Cardiac muscle cell (in vitro differentiated cells and primary cell): ENCODE data around the gene IGF2BP2. TPM values are rescaled to one million over a fixed set of nuclear protein-coding genes. Genes with fewer than 3 reads are reported as not detected.

Source experiments
- DNase-seq, 2 donors: peaks; one replicate each; pipeline versions ENCODE4 v3.0.0 to v3.0.0-alpha.2; 2010 to 2017; ENCODE audit warnings: low read depth in 1 of 2, low spot score in 1 of 2
- H3K27ac ChIP-seq: fragments of 200-600 bp; sonication (generic); 2 replicates; pipeline ENCODE4 v1.5.1; 2016
- H3K27me3 ChIP-seq: fragments of 200-600 bp; sonication (generic); 2 replicates; pipeline ENCODE4 v1.6.0; 2016; ENCODE audit warnings: control low read depth
- H3K36me3 ChIP-seq: fragments of 200-600 bp; sonication (generic); 2 replicates; pipeline ENCODE4 v1.5.1; 2016; ENCODE audit warnings: control low read depth
- H3K4me1 ChIP-seq: fragments of 200-600 bp; sonication (generic); 2 replicates; pipeline ENCODE4 v1.8.1; 2017; ENCODE audit warnings: low read depth, mild to moderate bottlenecking, mixed run types
- H3K4me3 ChIP-seq: fragments of 200-600 bp; sonication (generic); 2 replicates; pipeline ENCODE4 v1.5.1; 2016; ENCODE audit warnings: mild to moderate bottlenecking
- H3K9me3 ChIP-seq: fragments of 200-600 bp; sonication (generic); 2 replicates; pipeline ENCODE4 v1.5.1; 2017; ENCODE audit warnings: low read depth, mild to moderate bottlenecking, control low read depth
- CTCF ChIP-seq: IDR thresholded peaks from 2 replicates; pipeline ENCODE4 v1.5.1; 2012; ENCODE audit warnings: low read depth, mild to moderate bottlenecking, low read length
- polyA plus RNA-seq: library from polyadenylated mRNA; unstranded; fragments of >200 nt; fragmentation: Nextera tagmentation; extraction: Ambion mirVana; gene quantifications from 2 replicates; pipeline ENCODE4 v1.2.1, GENCODE V29; 2016
- total RNA-seq: library from RNA; depleted of rRNA; stranded (reverse); fragments of >200 nt; gene quantifications from 2 replicates; pipeline ENCODE4 v1.2.3, GENCODE V29; 2016

IGF2BP2 gene
- total and polyA plus RNA-seq, 2 experiments from 2014 or later, result 119 to 129 TPM

GRCh38 chr3:185659942-185660921 lies 164.6 kb downstream of the IGF2BP2 start:
- Histone ChIP-seq H3K27ac (peak overlapping the region; percentile 58), H3K4me1 (no peaks in the 10 kb centered on the region)
- peak; percentile 100 for TF ChIP-seq CTCF

GRCh38 chr3:185658943-185659342 lies 165.9 kb downstream of the IGF2BP2 start:
- peak in 1 of 2 donors; percentile 53 for DNase-seq
- Histone ChIP-seq H3K36me3 (peaks cover 49% of the 10 kb centered on the region), H3K4me3 (no peak overlapping the region), H3K4me1 (no peaks in the 10 kb centered on the region), H3K27me3 (no peaks in the 10 kb centered on the region), H3K9me3 (no peaks in the 10 kb centered on the region), H3K27ac (no peak overlapping the region)
- no peak for TF ChIP-seq CTCF

More at GRCh38 chr3:185659942-185660921, 164.6 kb downstream of the IGF2BP2 start:
- Histone ChIP-seq H3K27me3 (no peaks in the 10 kb centered on the region), H3K36me3 (peaks cover 47% of the 10 kb centered on the region), H3K9me3 (no peaks in the 10 kb centered on the region), H3K4me3 (no peak overlapping the region)
- DNase-seq, result peak; percentile 84 to 92

GRCh38 chr3:185658504-185658912 lies 166.3 kb downstream of the IGF2BP2 start:
- Histone ChIP-seq H3K9me3 (no peaks in the 10 kb centered on the region), H3K27ac (no peak overlapping the region), H3K4me1 (no peaks in the 10 kb centered on the region), H3K36me3 (peaks cover 48% of the 10 kb centered on the region), H3K4me3 (no peak overlapping the region), H3K27me3 (no peaks in the 10 kb centered on the region)
- peak in 1 of 2 donors; percentile 97 for DNase-seq
- TF ChIP-seq CTCF, result no peak

GRCh38 chr3:185657691-185658503 lies 166.9 kb downstream of the IGF2BP2 start:
- H3K9me3 ChIP-seq, result no peaks in the 10 kb centered on the region
- no peak overlapping the region for H3K27ac ChIP-seq
- no peak overlapping the region for H3K4me3 ChIP-seq
- DNase-seq, result no peak
- no peak for TF ChIP-seq CTCF
- no peaks in the 10 kb centered on the region for H3K27me3 ChIP-seq
- peaks cover 48% of the 10 kb centered on the region for H3K36me3 ChIP-seq
- H3K4me1 ChIP-seq, result no peaks in the 10 kb centered on the region

GRCh38 chr3:185657211-185657610 lies 167.6 kb downstream of the IGF2BP2 start:
- no peak for TF ChIP-seq CTCF
- no peaks in the 10 kb centered on the region for H3K4me1 ChIP-seq
- peaks cover 48% of the 10 kb centered on the region for H3K36me3 ChIP-seq
- DNase-seq, result no peak
- no peak overlapping the region for H3K27ac ChIP-seq
- no peaks in the 10 kb centered on the region for H3K27me3 ChIP-seq
- no peak overlapping the region for H3K4me3 ChIP-seq
- no peaks in the 10 kb centered on the region for H3K9me3 ChIP-seq
